ENCODE results near the gene FNBP1L. TPM values are rescaled to one million over a fixed set of nuclear protein-coding genes. Genes with fewer than 3 reads are reported as not detected.
A peak's percentile ranks its signal among the peaks of the same experiment; 100 is the strongest.

The FNBP1L gene
- total and polyA plus RNA-seq, 2 experiments from 2014 or later: 56.3 to 132 TPM

DNA sequence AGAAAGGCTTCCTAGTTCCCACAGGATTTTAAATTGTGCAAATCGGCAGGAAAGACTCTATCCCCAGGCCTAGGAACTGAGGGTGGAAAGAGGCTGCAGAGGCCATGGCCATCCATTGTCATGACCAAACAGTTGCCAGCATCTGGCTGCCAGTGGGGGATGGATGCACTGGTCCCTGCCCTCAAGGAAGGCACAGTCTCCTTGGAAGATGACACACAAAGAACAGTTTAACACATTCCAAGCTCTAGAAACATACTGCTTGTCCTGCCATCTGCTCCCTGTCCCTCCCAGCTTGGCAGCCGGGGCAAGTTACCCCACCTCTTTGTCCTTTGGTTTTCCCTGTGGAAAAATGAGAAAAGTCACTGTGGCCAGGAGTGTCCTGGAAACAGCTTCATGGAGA is 150.5 kb downstream of the FNBP1L start:
- no peaks in the 10 kb centered on the region for H3K27me3 Mint-ChIP-seq (ENCODE audit: insufficient read depth, low read depth, poor library complexity)
- peaks cover 38% of the 10 kb centered on the region for H3K4me1 Mint-ChIP-seq
- Histone ChIP-seq H3K4me2 (no peak overlapping the region), H3K27ac (ENCODE audit: low read depth) (no peak overlapping the region), H4K20me1 (replicated peaks; ENCODE audit: insufficient read depth) (no peaks in the 10 kb centered on the region), H3K36me3 (ENCODE audit: insufficient read depth) (no peaks in the 10 kb centered on the region), H2AFZ (no peak overlapping the region), H3K79me2 (replicated peaks; ENCODE audit: insufficient read depth) (0 out of 2 replicates have a peak, but pooled peaks cover 4% of the 10 kb centered on the region), H3K4me1 (ENCODE audit: insufficient read depth) (peaks cover 35% of the 10 kb centered on the region), H3K27me3 (ENCODE audit: insufficient read depth) (no peaks in the 10 kb centered on the region), H3K4me3 (no peak overlapping the region), H3F3A (replicated peaks; ENCODE audit: low read depth) (no peaks in the 10 kb centered on the region), H3K9me2 (ENCODE audit: insufficient read depth) (no peaks in the 10 kb centered on the region)
- ATAC-seq: no peak; the same call in 2 of the 3 replicates
- H3K27ac Mint-ChIP-seq: peak overlapping the region; percentile 16; the same call in 1 of the 2 replicates
- H3K4me3 Mint-ChIP-seq: no peak overlapping the region
- no peak for TF ChIP-seq ZNF331 (CRISPR knock-in tag; IDR thresholded peaks at IDR 0.05; ENCODE audit: low read depth)
- TF ChIP-seq, protein P1, sequence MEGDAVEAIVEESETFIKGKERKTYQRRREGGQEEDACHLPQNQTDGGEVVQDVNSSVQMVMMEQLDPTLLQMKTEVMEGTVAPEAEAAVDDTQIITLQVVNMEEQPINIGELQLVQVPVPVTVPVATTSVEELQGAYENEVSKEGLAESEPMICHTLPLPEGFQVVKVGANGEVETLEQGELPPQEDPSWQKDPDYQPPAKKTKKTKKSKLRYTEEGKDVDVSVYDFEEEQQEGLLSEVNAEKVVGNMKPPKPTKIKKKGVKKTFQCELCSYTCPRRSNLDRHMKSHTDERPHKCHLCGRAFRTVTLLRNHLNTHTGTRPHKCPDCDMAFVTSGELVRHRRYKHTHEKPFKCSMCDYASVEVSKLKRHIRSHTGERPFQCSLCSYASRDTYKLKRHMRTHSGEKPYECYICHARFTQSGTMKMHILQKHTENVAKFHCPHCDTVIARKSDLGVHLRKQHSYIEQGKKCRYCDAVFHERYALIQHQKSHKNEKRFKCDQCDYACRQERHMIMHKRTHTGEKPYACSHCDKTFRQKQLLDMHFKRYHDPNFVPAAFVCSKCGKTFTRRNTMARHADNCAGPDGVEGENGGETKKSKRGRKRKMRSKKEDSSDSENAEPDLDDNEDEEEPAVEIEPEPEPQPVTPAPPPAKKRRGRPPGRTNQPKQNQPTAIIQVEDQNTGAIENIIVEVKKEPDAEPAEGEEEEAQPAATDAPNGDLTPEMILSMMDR (conservative IDR thresholded peaks at IDR 0.05; ENCODE audit: low read depth in 2 of 2): no peak
- TF ChIP-seq, protein P2, sequence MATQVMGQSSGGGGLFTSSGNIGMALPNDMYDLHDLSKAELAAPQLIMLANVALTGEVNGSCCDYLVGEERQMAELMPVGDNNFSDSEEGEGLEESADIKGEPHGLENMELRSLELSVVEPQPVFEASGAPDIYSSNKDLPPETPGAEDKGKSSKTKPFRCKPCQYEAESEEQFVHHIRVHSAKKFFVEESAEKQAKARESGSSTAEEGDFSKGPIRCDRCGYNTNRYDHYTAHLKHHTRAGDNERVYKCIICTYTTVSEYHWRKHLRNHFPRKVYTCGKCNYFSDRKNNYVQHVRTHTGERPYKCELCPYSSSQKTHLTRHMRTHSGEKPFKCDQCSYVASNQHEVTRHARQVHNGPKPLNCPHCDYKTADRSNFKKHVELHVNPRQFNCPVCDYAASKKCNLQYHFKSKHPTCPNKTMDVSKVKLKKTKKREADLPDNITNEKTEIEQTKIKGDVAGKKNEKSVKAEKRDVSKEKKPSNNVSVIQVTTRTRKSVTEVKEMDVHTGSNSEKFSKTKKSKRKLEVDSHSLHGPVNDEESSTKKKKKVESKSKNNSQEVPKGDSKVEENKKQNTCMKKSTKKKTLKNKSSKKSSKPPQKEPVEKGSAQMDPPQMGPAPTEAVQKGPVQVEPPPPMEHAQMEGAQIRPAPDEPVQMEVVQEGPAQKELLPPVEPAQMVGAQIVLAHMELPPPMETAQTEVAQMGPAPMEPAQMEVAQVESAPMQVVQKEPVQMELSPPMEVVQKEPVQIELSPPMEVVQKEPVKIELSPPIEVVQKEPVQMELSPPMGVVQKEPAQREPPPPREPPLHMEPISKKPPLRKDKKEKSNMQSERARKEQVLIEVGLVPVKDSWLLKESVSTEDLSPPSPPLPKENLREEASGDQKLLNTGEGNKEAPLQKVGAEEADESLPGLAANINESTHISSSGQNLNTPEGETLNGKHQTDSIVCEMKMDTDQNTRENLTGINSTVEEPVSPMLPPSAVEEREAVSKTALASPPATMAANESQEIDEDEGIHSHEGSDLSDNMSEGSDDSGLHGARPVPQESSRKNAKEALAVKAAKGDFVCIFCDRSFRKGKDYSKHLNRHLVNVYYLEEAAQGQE (IDR thresholded peaks at IDR 0.05; ENCODE audit: unreplicated experiment): no peak
- no peak for TF ChIP-seq EZH2phosphoT487 (IDR thresholded peaks at IDR 0.05; ENCODE audit: unreplicated experiment)
- TF ChIP-seq POLR2AphosphoS5 (IDR thresholded peaks at IDR 0.05; ENCODE audit: low read depth): no peak
- TF ChIP-seq STAT1 (IDR thresholded peaks at IDR 0.05; ENCODE audit: unreplicated experiment): no peak
- TF ChIP-seq NANOG (IDR thresholded peaks at IDR 0.05; ENCODE audit: borderline replicate concordance): no peak
- no peak for TF ChIP-seq ZNF114 (CRISPR knock-in tag; IDR thresholded peaks at IDR 0.05)
- TF ChIP-seq, protein P3, sequence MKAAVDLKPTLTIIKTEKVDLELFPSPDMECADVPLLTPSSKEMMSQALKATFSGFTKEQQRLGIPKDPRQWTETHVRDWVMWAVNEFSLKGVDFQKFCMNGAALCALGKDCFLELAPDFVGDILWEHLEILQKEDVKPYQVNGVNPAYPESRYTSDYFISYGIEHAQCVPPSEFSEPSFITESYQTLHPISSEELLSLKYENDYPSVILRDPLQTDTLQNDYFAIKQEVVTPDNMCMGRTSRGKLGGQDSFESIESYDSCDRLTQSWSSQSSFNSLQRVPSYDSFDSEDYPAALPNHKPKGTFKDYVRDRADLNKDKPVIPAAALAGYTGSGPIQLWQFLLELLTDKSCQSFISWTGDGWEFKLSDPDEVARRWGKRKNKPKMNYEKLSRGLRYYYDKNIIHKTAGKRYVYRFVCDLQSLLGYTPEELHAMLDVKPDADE (IDR thresholded peaks at IDR 0.05): no peak
- TF ChIP-seq CREB1 (CRISPR knock-in tag; IDR thresholded peaks at IDR 0.05; ENCODE audit: low read depth): no peak
- no peak for TF ChIP-seq EZH2 (IDR thresholded peaks at IDR 0.05; ENCODE audit: low read depth, unreplicated experiment)
- no peak for TF ChIP-seq JUNB (IDR thresholded peaks at IDR 0.05; ENCODE audit: unreplicated experiment)
- TF ChIP-seq, protein P4, sequence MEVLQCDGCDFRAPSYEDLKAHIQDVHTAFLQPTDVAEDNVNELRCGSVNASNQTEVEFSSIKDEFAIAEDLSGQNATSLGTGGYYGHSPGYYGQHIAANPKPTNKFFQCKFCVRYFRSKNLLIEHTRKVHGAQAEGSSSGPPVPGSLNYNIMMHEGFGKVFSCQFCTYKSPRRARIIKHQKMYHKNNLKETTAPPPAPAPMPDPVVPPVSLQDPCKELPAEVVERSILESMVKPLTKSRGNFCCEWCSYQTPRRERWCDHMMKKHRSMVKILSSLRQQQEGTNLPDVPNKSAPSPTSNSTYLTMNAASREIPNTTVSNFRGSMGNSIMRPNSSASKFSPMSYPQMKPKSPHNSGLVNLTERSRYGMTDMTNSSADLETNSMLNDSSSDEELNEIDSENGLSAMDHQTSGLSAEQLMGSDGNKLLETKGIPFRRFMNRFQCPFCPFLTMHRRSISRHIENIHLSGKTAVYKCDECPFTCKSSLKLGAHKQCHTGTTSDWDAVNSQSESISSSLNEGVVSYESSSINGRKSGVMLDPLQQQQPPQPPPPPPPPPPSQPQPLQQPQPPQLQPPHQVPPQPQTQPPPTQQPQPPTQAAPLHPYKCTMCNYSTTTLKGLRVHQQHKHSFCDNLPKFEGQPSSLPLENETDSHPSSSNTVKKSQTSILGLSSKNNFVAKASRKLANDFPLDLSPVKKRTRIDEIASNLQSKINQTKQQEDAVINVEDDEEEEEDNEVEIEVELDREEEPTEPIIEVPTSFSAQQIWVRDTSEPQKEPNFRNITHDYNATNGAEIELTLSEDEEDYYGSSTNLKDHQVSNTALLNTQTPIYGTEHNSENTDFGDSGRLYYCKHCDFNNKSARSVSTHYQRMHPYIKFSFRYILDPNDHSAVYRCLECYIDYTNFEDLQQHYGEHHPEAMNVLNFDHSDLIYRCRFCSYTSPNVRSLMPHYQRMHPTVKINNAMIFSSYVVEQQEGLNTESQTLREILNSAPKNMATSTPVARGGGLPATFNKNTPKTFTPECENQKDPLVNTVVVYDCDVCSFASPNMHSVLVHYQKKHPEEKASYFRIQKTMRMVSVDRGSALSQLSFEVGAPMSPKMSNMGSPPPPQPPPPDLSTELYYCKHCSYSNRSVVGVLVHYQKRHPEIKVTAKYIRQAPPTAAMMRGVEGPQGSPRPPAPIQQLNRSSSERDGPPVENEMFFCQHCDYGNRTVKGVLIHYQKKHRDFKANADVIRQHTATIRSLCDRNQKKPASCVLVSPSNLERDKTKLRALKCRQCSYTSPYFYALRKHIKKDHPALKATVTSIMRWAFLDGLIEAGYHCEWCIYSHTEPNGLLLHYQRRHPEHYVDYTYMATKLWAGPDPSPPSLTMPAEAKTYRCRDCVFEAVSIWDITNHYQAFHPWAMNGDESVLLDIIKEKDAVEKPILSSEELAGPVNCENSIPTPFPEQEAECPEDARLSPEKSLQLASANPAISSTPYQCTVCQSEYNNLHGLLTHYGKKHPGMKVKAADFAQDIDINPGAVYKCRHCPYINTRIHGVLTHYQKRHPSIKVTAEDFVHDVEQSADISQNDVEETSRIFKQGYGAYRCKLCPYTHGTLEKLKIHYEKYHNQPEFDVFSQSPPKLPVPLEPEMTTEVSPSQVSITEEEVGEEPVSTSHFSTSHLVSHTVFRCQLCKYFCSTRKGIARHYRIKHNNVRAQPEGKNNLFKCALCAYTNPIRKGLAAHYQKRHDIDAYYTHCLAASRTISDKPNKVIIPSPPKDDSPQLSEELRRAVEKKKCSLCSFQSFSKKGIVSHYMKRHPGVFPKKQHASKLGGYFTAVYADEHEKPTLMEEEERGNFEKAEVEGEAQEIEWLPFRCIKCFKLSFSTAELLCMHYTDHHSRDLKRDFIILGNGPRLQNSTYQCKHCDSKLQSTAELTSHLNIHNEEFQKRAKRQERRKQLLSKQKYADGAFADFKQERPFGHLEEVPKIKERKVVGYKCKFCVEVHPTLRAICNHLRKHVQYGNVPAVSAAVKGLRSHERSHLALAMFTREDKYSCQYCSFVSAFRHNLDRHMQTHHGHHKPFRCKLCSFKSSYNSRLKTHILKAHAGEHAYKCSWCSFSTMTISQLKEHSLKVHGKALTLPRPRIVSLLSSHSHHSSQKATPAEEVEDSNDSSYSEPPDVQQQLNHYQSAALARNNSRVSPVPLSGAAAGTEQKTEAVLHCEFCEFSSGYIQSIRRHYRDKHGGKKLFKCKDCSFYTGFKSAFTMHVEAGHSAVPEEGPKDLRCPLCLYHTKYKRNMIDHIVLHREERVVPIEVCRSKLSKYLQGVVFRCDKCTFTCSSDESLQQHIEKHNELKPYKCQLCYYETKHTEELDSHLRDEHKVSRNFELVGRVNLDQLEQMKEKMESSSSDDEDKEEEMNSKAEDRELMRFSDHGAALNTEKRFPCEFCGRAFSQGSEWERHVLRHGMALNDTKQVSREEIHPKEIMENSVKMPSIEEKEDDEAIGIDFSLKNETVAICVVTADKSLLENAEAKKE (CRISPR knock-in tag; IDR thresholded peaks at IDR 0.05): no peak
- no peak for DNase-seq (ENCODE audit: low spot score)
- no peaks in the 10 kb centered on the region for H3K9me3 Mint-ChIP-seq
- H3K36me3 Mint-ChIP-seq (ENCODE audit: low read depth): no peaks in the 10 kb centered on the region
